Peyer's patch (tissue), 4 donors: ENCODE data around the gene SCAF4.
"Not testable (repeated sequence)": the region's sequence is repeated elsewhere in the genome, so short reads cannot be mapped to it uniquely, and the experiment has no call there.

ENCODE experiments used
- POLR2A ChIP-seq, 2 donors: fragments of 450-650 bp; IDR thresholded peaks; one replicate each; pipeline ENCODE4 v1.5.1; 2017; ENCODE audit warnings: antibody characterized with exemption in 2 of 2, mild to moderate bottlenecking in 2 of 2, moderate library complexity in 2 of 2
- TF ChIP-seq, protein P1 (sequence below), 6 experiments: fragments of 450-650 bp in 4 of 6; fragments of 200-600 bp in 2 of 6; sonication (generic) in 1 of 6; IDR thresholded peaks; one replicate each; pipeline ENCODE4 v1.5.1; 2017 to 2019; ENCODE audit warnings: antibody characterized with exemption in 6 of 6, mild to moderate bottlenecking in 3 of 6, moderate library complexity in 1 of 6

DNA sequence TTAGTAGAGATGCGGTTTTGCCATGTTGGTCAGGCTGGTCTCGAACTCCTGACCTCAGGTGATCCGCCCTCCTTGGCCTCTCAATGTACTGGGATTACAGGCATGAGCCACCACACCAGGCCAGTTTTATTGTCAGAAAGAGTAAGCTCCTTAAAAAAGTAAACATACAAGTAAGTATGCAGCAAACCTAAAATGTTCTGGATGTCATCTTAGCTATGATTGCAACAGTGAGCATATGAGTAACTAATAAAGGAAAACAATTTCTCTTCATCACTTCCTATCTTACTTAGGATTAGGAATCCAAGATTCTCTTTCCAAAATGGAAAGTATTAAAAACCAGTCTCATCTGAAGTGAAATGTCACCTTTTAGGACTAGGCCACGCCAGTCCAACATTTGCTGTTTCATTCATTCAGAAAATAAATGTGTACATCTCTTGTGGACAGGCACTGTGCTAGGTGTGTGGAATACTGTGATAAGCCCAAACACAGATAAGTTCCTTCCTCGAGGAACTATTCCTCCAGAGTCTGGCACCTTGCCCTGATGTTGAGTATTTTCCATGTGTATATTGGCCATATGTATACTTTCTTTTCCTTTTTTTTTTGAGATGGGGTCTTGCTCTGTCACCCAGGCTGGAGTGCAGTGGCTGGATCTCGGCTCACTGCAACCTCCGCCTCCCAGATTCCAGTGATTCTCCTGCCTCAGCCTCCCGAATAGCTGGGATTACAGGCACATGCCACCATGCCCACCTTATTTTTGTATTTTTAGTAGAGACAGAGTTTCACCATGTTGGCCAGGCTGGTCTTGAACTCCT, 5.9 kb upstream of the SCAF4 start:
- TF ChIP-seq, protein P1, sequence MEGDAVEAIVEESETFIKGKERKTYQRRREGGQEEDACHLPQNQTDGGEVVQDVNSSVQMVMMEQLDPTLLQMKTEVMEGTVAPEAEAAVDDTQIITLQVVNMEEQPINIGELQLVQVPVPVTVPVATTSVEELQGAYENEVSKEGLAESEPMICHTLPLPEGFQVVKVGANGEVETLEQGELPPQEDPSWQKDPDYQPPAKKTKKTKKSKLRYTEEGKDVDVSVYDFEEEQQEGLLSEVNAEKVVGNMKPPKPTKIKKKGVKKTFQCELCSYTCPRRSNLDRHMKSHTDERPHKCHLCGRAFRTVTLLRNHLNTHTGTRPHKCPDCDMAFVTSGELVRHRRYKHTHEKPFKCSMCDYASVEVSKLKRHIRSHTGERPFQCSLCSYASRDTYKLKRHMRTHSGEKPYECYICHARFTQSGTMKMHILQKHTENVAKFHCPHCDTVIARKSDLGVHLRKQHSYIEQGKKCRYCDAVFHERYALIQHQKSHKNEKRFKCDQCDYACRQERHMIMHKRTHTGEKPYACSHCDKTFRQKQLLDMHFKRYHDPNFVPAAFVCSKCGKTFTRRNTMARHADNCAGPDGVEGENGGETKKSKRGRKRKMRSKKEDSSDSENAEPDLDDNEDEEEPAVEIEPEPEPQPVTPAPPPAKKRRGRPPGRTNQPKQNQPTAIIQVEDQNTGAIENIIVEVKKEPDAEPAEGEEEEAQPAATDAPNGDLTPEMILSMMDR (IDR thresholded peaks at IDR 0.05): not testable (repeated sequence)
- not testable (repeated sequence) for TF ChIP-seq POLR2A (IDR thresholded peaks at IDR 0.05)
